Heart left ventricle (tissue), 13 donors: ENCODE results near the gene FREY1.

Source experiments
- CTCF ChIP-seq, 12 donors: fragments of 200-600 bp; sonication (generic) in 4 of 12; IDR thresholded peaks; one replicate each; pipeline versions ENCODE4 v1.5.0 to v1.8.0; 2018 to 2022; ENCODE audit warnings: antibody characterized with exemption in 12 of 12, mild to moderate bottlenecking in 5 of 12
- POLR2A ChIP-seq, 2 donors: fragments of 450-650 bp; IDR thresholded peaks; one replicate each; pipeline ENCODE4 v1.6.1; 2017; ENCODE audit warnings: antibody characterized with exemption in 2 of 2, mild to moderate bottlenecking in 2 of 2, moderate library complexity in 2 of 2
- donor health status: ischemic (EF 13 %, LVEDD 7.1; RV severe dilation, severe dysfunction).
- donor health status: DM: no; HTN: yes; CAD: no.
- donor health status: DM: no; HTN: no; CAD: no.
- donor health status: ischemic (EF 25% LVEDD 6.9; RV normal size, moderate dysfunction).
- donor health status: ischemic (EF 25% LVEDD 5.7; RV mildly dilated, moderate dysfunction).
- donor health status: ischemic (EF 35%, LVEDD 5.7; RV mildly dilated, moderate dysfunction).
- donor health status: nonischemic (EF 11% LVEDD 7.7; RV severe dilation, severe dysfunction).
- donor health status: DM: yes; HTN: yes; CAD: no.
- donor health status: PGD.
- donor health status: ischemic (EF 29% LVEDD 5.4; RV normal size, mild dysfunction).
- donor health status: nonischemic (EF 23%, LVEDD 6.1; RV moderate dilation, normal function).

DNA sequence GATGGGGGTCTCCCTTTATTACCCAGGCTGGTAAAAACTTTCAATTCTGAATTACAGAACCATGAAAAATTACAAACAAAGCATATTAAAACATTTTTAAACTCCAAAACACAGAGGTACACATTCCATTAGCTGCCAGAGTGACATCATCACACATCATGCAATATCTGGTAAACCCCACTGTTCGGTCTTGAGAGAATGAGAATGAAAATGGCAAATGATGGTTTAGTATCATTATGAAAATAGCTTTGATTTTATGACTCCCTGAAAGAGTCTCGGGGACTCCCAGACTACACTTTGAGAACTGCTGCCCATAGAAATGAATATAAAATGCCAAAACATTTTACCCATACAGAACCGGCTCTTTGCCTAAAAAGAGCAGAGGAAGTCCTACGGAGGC is 34.2 kb upstream of the FREY1 start:
- TF ChIP-seq CTCF (IDR thresholded peaks at IDR 0.05) (no peak), POLR2A (IDR thresholded peaks at IDR 0.05) (no peak)
